Caco-2 (cell line): ENCODE data around the gene SRP9. TPM values are rescaled to one million over a fixed set of nuclear protein-coding genes. Genes with fewer than 3 reads are reported as not detected.

Source experiments
- BruUV-seq: library from RNA; stranded (reverse); fragments of 400-500 nt; replicated peaks from 2 replicates; lab custom pipeline; 2021; lab: Mats Ljungman, UMichigan
- CTCF ChIA-PET: fragments of 300-600 bp; sonication (Branson Sonifier 250); formaldehyde crosslinking; loops from one replicate; lab custom pipeline; 2022; ENCODE audit warnings: antibody characterized with exemption; lab: Charles Lee
- POLR2A ChIA-PET: fragments of 300-600 bp; sonication (Branson Sonifier 250); formaldehyde crosslinking; loops from one replicate; lab custom pipeline; 2022; ENCODE audit warnings: antibody characterized with exemption; lab: Charles Lee
- DNase-seq, 2 experiments: peaks; one replicate each; pipeline versions ENCODE4 v3.0.0 to v3.0.0-alpha.2; 2020 to 2022
- H3K27me3 ChIP-seq: replicated peaks from 2 replicates; pipeline ENCODE4 v1.6.0; 2011; ENCODE audit warnings: low read length; ENCODE audit not compliant: control insufficient read depth, insufficient read depth
- H3K36me3 ChIP-seq: 2 replicates; pipeline ENCODE4 v1.5.1; 2011; ENCODE audit warnings: low read length; ENCODE audit not compliant: control insufficient read depth, insufficient read depth
- H3K4me1 ChIP-seq: fragments of 250-450 bp; sonication (Bioruptor Pico); 2 replicates; pipeline ENCODE4 v1.5.1; 2020; ENCODE audit warnings: mild to moderate bottlenecking
- H3K4me3 ChIP-seq: 2 replicates; pipeline ENCODE4 v1.5.1; 2011; ENCODE audit warnings: low read depth, mild to moderate bottlenecking, control low read depth, low read length
- H3K9me3 ChIP-seq: fragments of 250-450 bp; sonication (Bioruptor Pico); 2 replicates; pipeline ENCODE4 v1.5.1; 2020; ENCODE audit warnings: mild to moderate bottlenecking, moderate library complexity
- H3K27ac Mint-ChIP-seq: one replicate; pipeline ENCODE4 v1.8.0; 2022; ENCODE audit warnings: mixed read lengths; ENCODE audit not compliant: unreplicated experiment
- H3K27me3 Mint-ChIP-seq: one replicate; pipeline ENCODE4 v1.8.0; 2022; ENCODE audit warnings: mixed read lengths; ENCODE audit not compliant: insufficient read depth, unreplicated experiment
- H3K36me3 Mint-ChIP-seq: one replicate; pipeline ENCODE4 v1.8.0; 2022; ENCODE audit warnings: mild to moderate bottlenecking, mixed read lengths; ENCODE audit not compliant: insufficient read depth, unreplicated experiment
- H3K4me1 Mint-ChIP-seq: one replicate; pipeline ENCODE4 v1.8.0; 2022; ENCODE audit warnings: low read depth, mixed read lengths; ENCODE audit not compliant: unreplicated experiment
- H3K4me3 Mint-ChIP-seq: one replicate; pipeline ENCODE4 v1.8.0; 2022; ENCODE audit warnings: mild to moderate bottlenecking, moderate library complexity, mixed read lengths; ENCODE audit not compliant: unreplicated experiment
- H3K9me3 Mint-ChIP-seq: one replicate; pipeline ENCODE4 v1.8.0; 2022; ENCODE audit warnings: mixed read lengths; ENCODE audit not compliant: unreplicated experiment
- CTCF ChIP-seq, 2 experiments: fragments of 200-600 bp in 1 of 2; IDR thresholded peaks; 1 replicate in 1 of 2; 2 replicates in 1 of 2; pipeline versions ENCODE4 v1.5.1 to v1.8.0; 2011 to 2022; ENCODE audit warnings: antibody characterized with exemption in 1 of 2, control low read depth in 1 of 2, inconsistent platforms in 1 of 2, low read depth in 1 of 2, low read length in 1 of 2, mild to moderate bottlenecking in 1 of 2, moderate library complexity in 1 of 2; ENCODE audit not compliant: insufficient read depth in 1 of 2, severe bottlenecking in 1 of 2, unreplicated experiment in 1 of 2
- intact Hi-C: fragments of 100-400 bp; cut with micrococcal nuclease; formaldehyde crosslinking; loops from one replicate; pipeline ENCODE4 v1.10.0; 2022; ENCODE audit not compliant: unreplicated experiment
- total RNA-seq: library from RNA; stranded (reverse); gene quantifications from 2 replicates; pipeline ENCODE4 v1.2.3, GENCODE V29; 2022

SRP9 gene
- total RNA-seq, 1 experiment from 2014 or later = 261 TPM

GRCh38 chr1:225766967-225767633 is 10.5 kb upstream of the SRP9 start:
- CTCF ChIA-PET = interaction anchor here (1.2 kb wide), 1 partner anchor 10 kb away, joined by 4 read pairs; the partner anchor contains the start of gene SRP9
- no peak for TF ChIP-seq CTCF (IDR thresholded peaks at IDR 0.05; ENCODE audit: insufficient read depth in 1 of 2, low read depth in 1 of 2, low read length in 1 of 2, severe bottlenecking in 1 of 2, unreplicated experiment in 1 of 2)
- peaks cover 5% of the 10 kb centered on the region for H3K36me3 Mint-ChIP-seq
- no TSS peak for BruUV-seq
- intact Hi-C loops = no loop called here
- H3K9me3 Mint-ChIP-seq = no peaks in the 10 kb centered on the region
- H3K4me1 Mint-ChIP-seq = peaks cover 45% of the 10 kb centered on the region
- no peaks in the 10 kb centered on the region for H3K36me3 ChIP-seq
- H3K27me3 Mint-ChIP-seq = no peaks in the 10 kb centered on the region
- H3K4me3 Mint-ChIP-seq = no peak overlapping the region
- peak overlapping the region; percentile 33 for H3K27ac Mint-ChIP-seq
- peaks cover 76% of the 10 kb centered on the region for H3K4me1 ChIP-seq
- no peaks in the 10 kb centered on the region for H3K27me3 ChIP-seq
- no peak for DNase-seq
- no peaks in the 10 kb centered on the region for H3K9me3 ChIP-seq
- POLR2A ChIA-PET = no interaction called here
- no peak overlapping the region for H3K4me3 ChIP-seq

- Mint-ChIP-seq H3K36me3 (peaks cover 5% of the 10 kb centered on the region), H3K9me3 (no peaks in the 10 kb centered on the region), H3K27ac (peak overlapping the region; percentile 33), H3K4me3 (no peak overlapping the region), H3K4me1 (peaks cover 42% of the 10 kb centered on the region), H3K27me3 (no peaks in the 10 kb centered on the region)
- ChIA-PET POLR2A (interaction anchor here (1.1 kb wide), 1 partner anchor 10 kb away, joined by 15 read pairs; the partner anchor contains the start of gene SRP9), CTCF (interaction anchor here (0.9 to 2.1 kb wide), 4 partner anchors 10 to 287 kb away, joined by 3 to 17 read pairs (median 4); partner anchors contain the start of gene SRP9)
- Histone ChIP-seq H3K27me3 (no peaks in the 10 kb centered on the region), H3K36me3 (no peaks in the 10 kb centered on the region), H3K9me3 (no peaks in the 10 kb centered on the region), H3K4me3 (no peak overlapping the region), H3K4me1 (peaks cover 76% of the 10 kb centered on the region)
- intact Hi-C loops = no loop called here
- TF ChIP-seq CTCF (IDR thresholded peaks at IDR 0.05; ENCODE audit: insufficient read depth in 1 of 2, low read depth in 1 of 2, low read length in 1 of 2, severe bottlenecking in 1 of 2, unreplicated experiment in 1 of 2) = no peak
- BruUV-seq = no TSS peak
- DNase-seq = no peak
Observed at GRCh38 chr1:225767634-225768540, 9.7 kb upstream of the SRP9 start.
